ENCODE results near the gene FLT3LG. TPM values are rescaled to one million over a fixed set of nuclear protein-coding genes. Genes with fewer than 3 reads are reported as not detected.

Gene FLT3LG
- total and polyA plus RNA-seq, 4 donors: 6.3 to 36.0 (median 16.8) TPM

- Histone ChIP-seq H3K36me3 (ENCODE audit: control insufficient read depth in 1 of 2, insufficient read depth in 2 of 2, low read length in 1 of 2) (no peaks in the 10 kb centered on the region), H3K9me3 (ENCODE audit: control insufficient read depth, low read length) (no peaks in the 10 kb centered on the region), H3K27me3 (ENCODE audit: control insufficient read depth in 1 of 2, insufficient read depth in 2 of 2, low read length in 1 of 2) (no peaks in the 10 kb centered on the region), H3K27ac (ENCODE audit: low read depth in 1 of 2, low read length in 2 of 2) (no peak overlapping the region), H3K4me1 (ENCODE audit: control insufficient read depth in 1 of 2, insufficient read depth in 2 of 2, low read length in 2 of 2) (no peaks in the 10 kb centered on the region), H3K4me3 (ENCODE audit: low read length in 2 of 2) (no peak overlapping the region)
- 8 to 20% methylated on average over 6 of the region's 6 CpGs for WGBS, 2 donors
- intact Hi-C loops (cut with DNase I): no loop called here
- no peak for ATAC-seq (ENCODE audit: low FRiP score)
- no peak for DNase-seq
Observed at GRCh38 chr19:49438261-49438660, 35.8 kb upstream of the FLT3LG start.

- DNase-seq: no peak
- ATAC-seq (ENCODE audit: low FRiP score): no peak
- Histone ChIP-seq H3K4me1 (ENCODE audit: control insufficient read depth in 1 of 2, insufficient read depth in 2 of 2, low read length in 2 of 2) (no peaks in the 10 kb centered on the region), H3K27me3 (ENCODE audit: control insufficient read depth in 1 of 2, insufficient read depth in 2 of 2, low read length in 1 of 2) (no peaks in the 10 kb centered on the region), H3K27ac (ENCODE audit: low read depth in 1 of 2, low read length in 2 of 2) (no peak overlapping the region), H3K4me3 (ENCODE audit: low read length in 2 of 2) (no peak overlapping the region), H3K36me3 (ENCODE audit: control insufficient read depth in 1 of 2, insufficient read depth in 2 of 2, low read length in 1 of 2) (no peaks in the 10 kb centered on the region), H3K9me3 (ENCODE audit: control insufficient read depth, low read length) (no peaks in the 10 kb centered on the region)
- 44 to 48% methylated on average over 6 of the region's 6 CpGs for WGBS, 2 donors
- intact Hi-C loops (cut with DNase I): loop anchor here (5.0 kb wide), 1 partner anchor 213 kb away; no protein-coding TSS in a partner anchor
Observed at GRCh38 chr19:49439836-49440235, 34.2 kb upstream of the FLT3LG start.

- H3K36me3 ChIP-seq (ENCODE audit: control insufficient read depth in 1 of 2, insufficient read depth in 2 of 2, low read length in 1 of 2): no peaks in the 10 kb centered on the region
- DNase-seq: no peak
- no peaks in the 10 kb centered on the region for H3K4me1 ChIP-seq (ENCODE audit: control insufficient read depth in 1 of 2, insufficient read depth in 2 of 2, low read length in 2 of 2)
- no peak for ATAC-seq (ENCODE audit: low FRiP score)
- 21 to 23% methylated on average over 15 to 19 of the region's 19 CpGs for WGBS, 2 donors
- intact Hi-C loops (cut with DNase I): loop anchor here (5.0 kb wide), 1 partner anchor 213 kb away; no protein-coding TSS in a partner anchor
- H3K27me3 ChIP-seq (ENCODE audit: control insufficient read depth in 1 of 2, insufficient read depth in 2 of 2, low read length in 1 of 2): no peaks in the 10 kb centered on the region
- no peaks in the 10 kb centered on the region for H3K9me3 ChIP-seq (ENCODE audit: control insufficient read depth, low read length)
- no peak overlapping the region for H3K27ac ChIP-seq (ENCODE audit: low read depth in 1 of 2, low read length in 2 of 2)
- H3K4me3 ChIP-seq (ENCODE audit: low read length in 2 of 2): no peak overlapping the region
Observed at GRCh38 chr19:49440439-49441209, 33.4 kb upstream of the FLT3LG start.

- DNase-seq (peak in 1 of 2 donors; percentile 69), ATAC-seq (ENCODE audit: low FRiP score) (peak; percentile 33)
- no peaks in the 10 kb centered on the region for H3K4me1 ChIP-seq (ENCODE audit: control insufficient read depth in 1 of 2, insufficient read depth in 2 of 2, low read length in 2 of 2)
- H3K27ac ChIP-seq (ENCODE audit: low read depth in 1 of 2, low read length in 2 of 2): no peak within 1 kb of the TSS
- no peak within 1 kb of the TSS for H3K4me3 ChIP-seq (ENCODE audit: low read length in 2 of 2)
- H3K27me3 ChIP-seq (ENCODE audit: control insufficient read depth in 1 of 2, insufficient read depth in 2 of 2, low read length in 1 of 2): no peaks in the 10 kb centered on the region
- H3K9me3 ChIP-seq (ENCODE audit: control insufficient read depth, low read length): no peaks in the 10 kb centered on the region
- H3K36me3 ChIP-seq (ENCODE audit: control insufficient read depth in 1 of 2, insufficient read depth in 2 of 2, low read length in 1 of 2): no peaks in the 10 kb centered on the region
- intact Hi-C loops (cut with DNase I): loop anchor here (5.0 kb wide), 1 partner anchor 214 kb away; no protein-coding TSS in a partner anchor
- WGBS, 2 donors: 2 to 4% methylated on average over 32 to 56 of the region's 56 CpGs
Observed at GRCh38 chr19:49441210-49441959, 32.6 kb upstream of the FLT3LG start, which contains the start of gene SLC17A7. Gene SLC17A7 (minus strand): TSS chr19:49441527. CDS start chr19:49441379, 148 bp downstream.

GRCh38 chr19:49441960-49442350 is 32.1 kb upstream of the FLT3LG start:
- no peaks in the 10 kb centered on the region for H3K27me3 ChIP-seq (ENCODE audit: control insufficient read depth in 1 of 2, insufficient read depth in 2 of 2, low read length in 1 of 2)
- no peaks in the 10 kb centered on the region for H3K4me1 ChIP-seq (ENCODE audit: control insufficient read depth in 1 of 2, insufficient read depth in 2 of 2, low read length in 2 of 2)
- no peak overlapping the region for H3K4me3 ChIP-seq (ENCODE audit: low read length in 2 of 2)

GRCh38 chr19:49442354-49442753 is 31.7 kb upstream of the FLT3LG start:
- no peaks in the 10 kb centered on the region for H3K4me1 ChIP-seq (ENCODE audit: control insufficient read depth in 1 of 2, insufficient read depth in 2 of 2, low read length in 2 of 2)
- no peak overlapping the region for H3K27ac ChIP-seq (ENCODE audit: low read depth in 1 of 2, low read length in 2 of 2)
- H3K27me3 ChIP-seq (ENCODE audit: control insufficient read depth in 1 of 2, insufficient read depth in 2 of 2, low read length in 1 of 2): no peaks in the 10 kb centered on the region
- H3K9me3 ChIP-seq (ENCODE audit: control insufficient read depth, low read length): no peaks in the 10 kb centered on the region
- DNase-seq: no peak
- H3K4me3 ChIP-seq (ENCODE audit: low read length in 2 of 2): no peak overlapping the region
- WGBS, 2 donors: 1 to 6% methylated on average over 11 of the region's 11 CpGs
- no peak for ATAC-seq (ENCODE audit: low FRiP score)
- no peaks in the 10 kb centered on the region for H3K36me3 ChIP-seq (ENCODE audit: control insufficient read depth in 1 of 2, insufficient read depth in 2 of 2, low read length in 1 of 2)
- intact Hi-C loops (cut with DNase I): loop anchor here (2.0 to 5.0 kb wide), 2 partner anchors 52 to 215 kb away; no protein-coding TSS in a partner anchor

More at GRCh38 chr19:49441960-49442350, 32.1 kb upstream of the FLT3LG start:
- 16 to 20% methylated on average over 14 of the region's 14 CpGs for WGBS, 2 donors
- DNase-seq (no peak), ATAC-seq (ENCODE audit: low FRiP score) (no peak)
- H3K9me3 ChIP-seq (ENCODE audit: control insufficient read depth, low read length): no peaks in the 10 kb centered on the region
- intact Hi-C loops (cut with DNase I): loop anchor here (2.0 to 5.0 kb wide), 2 partner anchors 51 to 215 kb away; no protein-coding TSS in a partner anchor
- H3K27ac ChIP-seq (ENCODE audit: low read depth in 1 of 2, low read length in 2 of 2): no peak overlapping the region
- H3K36me3 ChIP-seq (ENCODE audit: control insufficient read depth in 1 of 2, insufficient read depth in 2 of 2, low read length in 1 of 2): no peaks in the 10 kb centered on the region

GRCh38 chr19:49442771-49443365 is 31.1 kb upstream of the FLT3LG start:
- DNase-seq (peak; percentile 97 to 99), ATAC-seq (ENCODE audit: low FRiP score) (peak; percentile 89)
- Histone ChIP-seq H3K27ac (ENCODE audit: low read depth in 1 of 2, low read length in 2 of 2) (peak overlapping the region in 1 of 2 donors; percentile 11), H3K9me3 (ENCODE audit: control insufficient read depth, low read length) (no peaks in the 10 kb centered on the region), H3K36me3 (ENCODE audit: control insufficient read depth in 1 of 2, insufficient read depth in 2 of 2, low read length in 1 of 2) (no peaks in the 10 kb centered on the region), H3K4me1 (ENCODE audit: control insufficient read depth in 1 of 2, insufficient read depth in 2 of 2, low read length in 2 of 2) (no peaks in the 10 kb centered on the region), H3K4me3 (ENCODE audit: low read length in 2 of 2) (peak overlapping the region; percentile 15 to 42), H3K27me3 (ENCODE audit: control insufficient read depth in 1 of 2, insufficient read depth in 2 of 2, low read length in 1 of 2) (no peaks in the 10 kb centered on the region)
- intact Hi-C loops (cut with DNase I): loop anchor here (1.0 to 5.0 kb wide), 3 partner anchors 51 to 216 kb away; no protein-coding TSS in a partner anchor
- WGBS, 2 donors: 1 to 2% methylated on average over 36 to 43 of the region's 43 CpGs

- H3K27ac ChIP-seq (ENCODE audit: low read depth in 1 of 2, low read length in 2 of 2): peak overlapping the region in 1 of 2 donors; percentile 11
- peak; percentile 94 for ATAC-seq (ENCODE audit: low FRiP score)
- no peaks in the 10 kb centered on the region for H3K27me3 ChIP-seq (ENCODE audit: control insufficient read depth in 1 of 2, insufficient read depth in 2 of 2, low read length in 1 of 2)
- no peaks in the 10 kb centered on the region for H3K4me1 ChIP-seq (ENCODE audit: control insufficient read depth in 1 of 2, insufficient read depth in 2 of 2, low read length in 2 of 2)
- 0% methylated on average over 39 to 47 of the region's 47 CpGs for WGBS, 2 donors
- intact Hi-C loops (cut with DNase I): loop anchor here (1.0 to 5.0 kb wide), 3 partner anchors 51 to 216 kb away; no protein-coding TSS in a partner anchor
- H3K36me3 ChIP-seq (ENCODE audit: control insufficient read depth in 1 of 2, insufficient read depth in 2 of 2, low read length in 1 of 2): no peaks in the 10 kb centered on the region
- DNase-seq: peak; percentile 97 to 98
- H3K9me3 ChIP-seq (ENCODE audit: control insufficient read depth, low read length): no peaks in the 10 kb centered on the region
- peak overlapping the region; percentile 15 to 42 for H3K4me3 ChIP-seq (ENCODE audit: low read length in 2 of 2)
Observed at GRCh38 chr19:49443366-49444099, 30.5 kb upstream of the FLT3LG start.
